ENCODE results near the gene SMAP1. TPM values are rescaled to one million over a fixed set of nuclear protein-coding genes. Genes with fewer than 3 reads are reported as not detected.

SMAP1 gene
- total RNA-seq, 1 donor from 2014 or later: 12.4 TPM

- no peaks in the 10 kb centered on the region for H3K36me3 ChIP-seq (ENCODE audit: control insufficient read depth, insufficient read depth, low read length)
- FAIRE-seq: no peak
- DNase-seq (ENCODE audit: low read depth): no peak
- no peaks in the 10 kb centered on the region for H3K27me3 ChIP-seq (ENCODE audit: control insufficient read depth, insufficient read depth, low read length)
- no peak for TF ChIP-seq CTCF (IDR thresholded peaks at IDR 0.05; ENCODE audit: insufficient read depth, low read length, severe bottlenecking)
- no peak overlapping the region for H3K4me3 ChIP-seq (ENCODE audit: low read depth, low read length)
Measured at GRCh38 chr6:70905742-70906141, 238.1 kb downstream of the SMAP1 start.

Other genes starting within 250 kb of the SMAP1 start
- 7.1 and 7.6 TPM in 2 replicates for gene SDHAF4, start 101.0 kb upstream of the SMAP1 start, total RNA-seq

Data from bronchial epithelial cell (primary cell).